Peyer's patch (tissue), 4 donors: ENCODE results near the gene SLC26A5.

Experiments
- CTCF ChIP-seq, 6 experiments: fragments of 450-650 bp in 4 of 6; fragments of 200-600 bp in 2 of 6; sonication (generic) in 1 of 6; IDR thresholded peaks; one replicate each; pipeline ENCODE4 v1.5.1; 2017 to 2019; ENCODE audit warnings: antibody characterized with exemption in 6 of 6, mild to moderate bottlenecking in 3 of 6, moderate library complexity in 1 of 6
- POLR2A ChIP-seq, 2 donors: fragments of 450-650 bp; IDR thresholded peaks; one replicate each; pipeline ENCODE4 v1.5.1; 2017; ENCODE audit warnings: antibody characterized with exemption in 2 of 2, mild to moderate bottlenecking in 2 of 2, moderate library complexity in 2 of 2

- TF ChIP-seq CTCF (IDR thresholded peaks at IDR 0.05) (no peak), POLR2A (IDR thresholded peaks at IDR 0.05) (no peak)
Measured at GRCh38 chr7:103388469-103389140, 57.4 kb downstream of the SLC26A5 start.
